Hepatocyte (in vitro differentiated cells): ENCODE measurements around the gene KLF2. TPM values are rescaled to one million over a fixed set of nuclear protein-coding genes. Genes with fewer than 3 reads are reported as not detected.

Source experiments
- DNase-seq: peaks from one replicate; pipeline ENCODE4 v3.0.0-alpha.2; 2016; ENCODE audit warnings: low spot score
- H2AFZ ChIP-seq: fragments of 200-600 bp; sonication (generic); 2 replicates; pipeline ENCODE4 v1.6.0; 2016; ENCODE audit warnings: antibody characterized with exemption, mild to moderate bottlenecking
- H3K27ac ChIP-seq: fragments of 200-600 bp; sonication (generic); 2 replicates; pipeline ENCODE4 v1.5.1; 2016; ENCODE audit warnings: mild to moderate bottlenecking
- H3K27me3 ChIP-seq: fragments of 200-600 bp; sonication (generic); 2 replicates; pipeline ENCODE4 v1.6.1; 2016
- H3K36me3 ChIP-seq: fragments of 200-600 bp; sonication (generic); replicated peaks from 2 replicates; pipeline ENCODE4 v1.5.1; 2016; ENCODE audit warnings: low read depth; ENCODE audit not compliant: insufficient read depth
- H3K4me1 ChIP-seq: fragments of 200-600 bp; sonication (generic); 2 replicates; pipeline ENCODE4 v1.5.1; 2016; ENCODE audit warnings: mild to moderate bottlenecking, moderate library complexity; ENCODE audit not compliant: insufficient read depth
- H3K4me2 ChIP-seq: fragments of 200-600 bp; sonication (generic); 2 replicates; pipeline ENCODE4 v1.6.0; 2016
- H3K4me3 ChIP-seq: fragments of 200-600 bp; sonication (generic); 2 replicates; pipeline ENCODE4 v1.5.1; 2016; ENCODE audit warnings: mild to moderate bottlenecking
- H3K79me2 ChIP-seq: fragments of 200-600 bp; sonication (generic); 2 replicates; pipeline ENCODE4 v1.6.0; 2017; ENCODE audit warnings: mild to moderate bottlenecking
- H3K9me2 ChIP-seq: fragments of 200-600 bp; sonication (generic); replicated peaks from 2 replicates; pipeline ENCODE4 v1.6.0; 2017; ENCODE audit warnings: mild to moderate bottlenecking; ENCODE audit not compliant: insufficient read depth
- H3K9me3 ChIP-seq: fragments of 200-600 bp; sonication (generic); 2 replicates; pipeline ENCODE4 v1.5.1; 2016; ENCODE audit warnings: low read depth, mild to moderate bottlenecking
- H4K20me1 ChIP-seq: fragments of 200-600 bp; sonication (generic); 2 replicates; pipeline ENCODE4 v1.6.0; 2016; ENCODE audit warnings: mild to moderate bottlenecking; ENCODE audit not compliant: insufficient read depth, poor library complexity, severe bottlenecking
- CTCF ChIP-seq: fragments of 200-600 bp; sonication (generic); IDR thresholded peaks from 2 replicates; pipeline ENCODE4 v1.5.1; 2016; ENCODE audit warnings: antibody characterized with exemption, mild to moderate bottlenecking; ENCODE audit not compliant: poor library complexity
- EZH2 ChIP-seq: fragments of 200-600 bp; sonication (generic); IDR thresholded peaks from 2 replicates; pipeline ENCODE4 v1.6.1; 2016; ENCODE audit warnings: antibody characterized with exemption, mild to moderate bottlenecking, borderline replicate concordance
- EZH2phosphoT487 ChIP-seq: fragments of 200-600 bp; sonication (generic); IDR thresholded peaks from one replicate; pipeline ENCODE4 v1.6.1; 2018; ENCODE audit warnings: antibody characterized with exemption, mild to moderate bottlenecking, low read depth, moderate library complexity; ENCODE audit not compliant: unreplicated experiment, severe bottlenecking
- WGBS: methylation state at CpG from one replicate; pipeline ENCODE4 v1.1.6; 2016; ENCODE audit warnings: low lambda C conversion rate; ENCODE audit errors: missing lambda C conversion rate; 5-methylcytosine and 5-hydroxymethylcytosine counted together
- polyA plus RNA-seq: library from polyadenylated mRNA; unstranded; fragments of >200 nt; fragmentation: Nextera tagmentation; extraction: Ambion mirVana; gene quantifications from 2 replicates; pipeline ENCODE4 v1.2.1, GENCODE V29; 2016
- total RNA-seq: library from RNA; depleted of rRNA; stranded (reverse); fragments of >200 nt; gene quantifications from 2 replicates; pipeline ENCODE4 v1.2.3, GENCODE V29; 2014

The KLF2 gene
- total and polyA plus RNA-seq, 2 experiments from 2014 or later: 4.5 to 27.7 TPM

- no peak for TF ChIP-seq EZH2
- no peak for TF ChIP-seq EZH2phosphoT487
- TF ChIP-seq CTCF: no peak
- no peak for DNase-seq
- H3K4me3 ChIP-seq: no peak overlapping the region
- H3K4me1 ChIP-seq: peaks cover 3% of the 10 kb centered on the region
- H3K4me2 ChIP-seq: no peak overlapping the region
- no peaks in the 10 kb centered on the region for H3K27me3 ChIP-seq
- no peak overlapping the region for H2AFZ ChIP-seq
- H3K36me3 ChIP-seq: no peaks in the 10 kb centered on the region
- H3K9me2 ChIP-seq: no peaks in the 10 kb centered on the region
- 85% methylated on average over 13 of the region's 13 CpGs for WGBS
- H3K79me2 ChIP-seq: no peaks in the 10 kb centered on the region
- no peak overlapping the region for H3K27ac ChIP-seq
- H4K20me1 ChIP-seq: no peaks in the 10 kb centered on the region
- no peaks in the 10 kb centered on the region for H3K9me3 ChIP-seq
Observed at GRCh38 chr19:16349551-16350152, 25.0 kb downstream of the KLF2 start.

GRCh38 chr19:16351133-16351809, 26.6 kb downstream of the KLF2 start:
- Histone ChIP-seq H3K27ac (no peak overlapping the region), H3K36me3 (no peaks in the 10 kb centered on the region), H3K27me3 (no peaks in the 10 kb centered on the region), H3K4me3 (no peak overlapping the region), H3K4me1 (no peaks in the 10 kb centered on the region), H3K79me2 (no peaks in the 10 kb centered on the region), H2AFZ (no peak overlapping the region), H3K9me2 (no peaks in the 10 kb centered on the region), H4K20me1 (no peaks in the 10 kb centered on the region), H3K4me2 (no peak overlapping the region), H3K9me3 (no peaks in the 10 kb centered on the region)
- WGBS: 77% methylated on average over 11 of the region's 11 CpGs
- no peak for TF ChIP-seq CTCF
- TF ChIP-seq EZH2: no peak
- no peak for TF ChIP-seq EZH2phosphoT487
- peak; percentile 2 for DNase-seq

- Histone ChIP-seq H3K27me3 (no peaks in the 10 kb centered on the region), H3K36me3 (no peaks in the 10 kb centered on the region), H3K27ac (no peak overlapping the region), H3K79me2 (no peaks in the 10 kb centered on the region), H4K20me1 (no peaks in the 10 kb centered on the region), H3K9me3 (no peaks in the 10 kb centered on the region), H3K4me2 (no peak overlapping the region), H3K4me3 (no peak overlapping the region), H3K4me1 (no peaks in the 10 kb centered on the region), H3K9me2 (no peaks in the 10 kb centered on the region), H2AFZ (no peak overlapping the region)
- TF ChIP-seq EZH2phosphoT487 (no peak), EZH2 (no peak), CTCF (no peak)
- DNase-seq: peak; percentile 3
- WGBS: 96% methylated on average over 29 of the region's 39 CpGs
Observed at GRCh38 chr19:16355293-16356043, 30.8 kb downstream of the KLF2 start.
